Motor neuron (in vitro differentiated cells): ENCODE results near the gene JMJD8. TPM values are rescaled to one million over a fixed set of nuclear protein-coding genes. Genes with fewer than 3 reads are reported as not detected.

Experiments
- ATAC-seq, 8 experiments: fragments of 200-7000 bp; cut with Tn5 transposase; replicated peaks in 6 of 8; 2 replicates each; pipeline ENCODE4 v1.8.0; 2021; ENCODE audit warnings: mild to moderate bottlenecking in 8 of 8, moderate library complexity in 8 of 8
- H3K27ac ChIP-seq, 2 donors: fragments of 250-450 bp; sonication (Bioruptor Pico); 2 replicates each; pipeline ENCODE4 v1.9.0; 2021; ENCODE audit warnings: antibody characterized with exemption in 2 of 2, mild to moderate bottlenecking in 2 of 2, moderate library complexity in 1 of 2
- H3K4me1 ChIP-seq, 2 donors: fragments of 250-450 bp; sonication (Bioruptor Pico); replicated peaks in 1 of 2; 2 replicates each; pipeline ENCODE4 v1.6.1; 2021; ENCODE audit warnings: antibody characterized with exemption in 2 of 2, mild to moderate bottlenecking in 2 of 2, moderate library complexity in 1 of 2
- H3K4me3 ChIP-seq, 5 donors: fragments of 250-450 bp; sonication (Bioruptor Pico); 2 replicates each; pipeline ENCODE4 v1.9.0; 2021; ENCODE audit warnings: antibody characterized with exemption in 5 of 5, mild to moderate bottlenecking in 5 of 5, moderate library complexity in 4 of 5
- WGBS, 10 experiments: fragments of 450-650 bp; shearing (Covaris generic); methylation state at CpG; one replicate each; pipeline ENCODE4 v1.0.0; 2022; 5-methylcytosine and 5-hydroxymethylcytosine counted together
- in situ Hi-C, 9 experiments: fragments of 400-800 bp; cut with MboI; loops; one replicate each; pipeline ENCODE4 v1.15.0; 2021; ENCODE audit warnings: low sequenced_read_pairs in 9 of 9, low pct_unique_long_range_greater_than_20kb in 2 of 9; ENCODE audit not compliant: unreplicated experiment in 9 of 9
- total RNA-seq, 8 experiments: library from RNA; unstranded; fragments of 300-600 nt; gene quantifications; 2 replicates each; pipeline versions ENCODE4 v1.2.3 to v1.2.4, GENCODE V29; 2022

The JMJD8 gene
- total RNA-seq, 8 experiments from 2014 or later, result 18.1 to 56.4 (median 33.2) TPM

DNA sequence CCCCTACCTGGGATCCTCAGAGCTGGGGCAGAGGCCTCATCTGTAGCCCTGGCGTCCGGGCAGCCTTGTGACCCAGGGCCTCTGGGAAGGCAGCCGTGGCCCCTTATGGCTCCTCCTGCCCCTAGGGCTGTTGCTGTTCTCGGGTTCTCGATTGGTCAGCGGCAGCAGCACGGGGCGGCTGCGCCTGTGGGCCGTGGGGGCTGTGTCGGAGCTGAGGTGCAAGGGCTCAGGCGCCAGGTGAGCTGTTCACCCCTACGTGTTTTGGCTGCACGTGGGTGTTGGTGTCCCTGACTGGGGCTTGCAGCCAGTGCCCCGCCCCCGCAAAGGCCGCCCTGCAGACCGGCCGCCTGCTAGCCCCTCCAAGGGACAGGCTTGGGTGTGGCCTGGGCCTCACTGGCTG, 22.0 kb downstream of the JMJD8 start:
- WGBS, 10 experiments, result 60 to 100% (median 91%) methylated on average over 1 to 4 of the region's 19 CpGs; no CpG with 5 or more reads in 6 of the 10 experiments
- Histone ChIP-seq H3K4me3 (no peak overlapping the region), H3K4me1 (peaks cover 11 to 12% of the 10 kb centered on the region in 2 donors), H3K27ac (no peak overlapping the region)
- in situ Hi-C loops, result no loop called here
- ATAC-seq, result no peak

DNA sequence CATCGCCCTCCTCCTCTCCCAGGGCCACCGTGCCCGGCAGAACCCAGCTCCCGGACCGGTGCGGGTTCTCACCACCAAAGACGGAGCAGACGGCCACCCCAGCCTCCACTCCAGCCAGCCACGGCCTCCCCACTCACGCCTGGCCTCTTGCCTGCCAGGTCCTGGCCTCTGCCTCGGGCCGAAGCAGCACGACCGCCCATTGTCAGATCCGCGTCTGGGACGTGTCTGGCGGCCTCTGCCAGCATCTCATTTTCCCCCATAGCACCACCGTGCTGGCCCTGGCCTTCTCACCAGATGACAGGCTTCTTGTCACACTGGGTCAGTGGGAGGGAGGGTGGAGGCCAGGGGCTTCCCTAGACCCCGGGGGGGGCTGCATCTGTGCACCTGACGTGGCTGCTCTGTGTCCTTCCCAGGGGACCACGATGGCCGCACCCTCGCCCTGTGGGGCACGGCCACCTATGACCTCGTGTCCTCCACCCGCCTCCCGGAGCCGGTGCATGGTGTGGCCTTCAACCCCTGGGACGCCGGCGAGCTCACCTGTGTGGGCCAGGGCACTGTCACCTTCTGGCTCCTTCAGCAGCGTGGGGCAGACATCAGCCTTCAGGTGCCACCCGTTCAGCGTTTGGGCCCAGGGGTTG, 22.8 kb downstream of the JMJD8 start:
- in situ Hi-C loops, result no loop called here
- Histone ChIP-seq H3K27ac (peak overlapping the region; percentile 38 to 75), H3K4me3 (no peak overlapping the region), H3K4me1 (peaks cover 11 to 12% of the 10 kb centered on the region in 2 donors)
- peak in 2 of 8 experiments; percentile 10 to 24 for ATAC-seq
- 40 to 100% (median 87%) methylated on average over 1 to 5 of the region's 35 CpGs; no CpG with 5 or more reads in 6 of the 10 experiments for WGBS, 10 experiments

DNA sequence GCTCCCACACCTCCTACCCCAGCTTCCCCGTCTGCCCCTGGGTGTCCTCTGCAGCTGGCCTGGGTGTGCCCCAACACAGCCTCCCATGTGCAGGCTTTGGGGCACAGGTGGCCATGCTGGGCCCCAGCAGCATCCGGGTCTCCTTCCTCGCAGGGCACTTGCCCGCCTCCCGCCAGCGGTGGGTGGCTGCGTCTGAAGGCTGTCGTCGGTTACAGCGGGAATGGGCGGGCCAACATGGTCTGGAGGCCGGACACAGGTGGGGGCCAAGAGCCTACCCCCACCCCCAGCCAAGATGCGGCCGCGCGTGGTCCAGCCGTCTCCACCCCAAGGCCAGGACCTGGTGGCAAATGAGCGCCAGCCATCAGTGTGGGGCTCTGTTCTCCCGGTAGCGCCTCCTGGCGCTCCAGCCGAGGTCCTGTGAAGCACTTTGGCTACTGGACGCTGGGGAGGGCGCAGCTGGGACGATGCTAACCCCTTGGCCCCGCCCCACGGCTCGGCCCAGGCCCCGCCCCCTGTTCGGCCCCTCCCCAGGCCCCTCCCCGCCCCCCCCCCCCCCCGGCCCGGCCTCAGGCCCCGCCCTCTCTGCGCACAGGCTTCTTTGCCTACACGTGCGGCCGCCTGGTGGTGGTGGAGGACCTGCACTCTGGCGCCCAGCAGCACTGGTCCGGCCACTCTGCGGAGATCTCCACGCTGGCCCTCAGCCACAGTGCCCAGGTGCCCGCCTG, 23.5 kb downstream of the JMJD8 start:
- in situ Hi-C loops, result no loop called here
- peak; percentile 21 to 96 (median 86) for ATAC-seq
- WGBS, 10 experiments, result 80% methylated on average over 1 of the region's 43 CpGs; no CpG with 5 or more reads in 9 of the 10 experiments
- H3K4me1 ChIP-seq, result peaks cover 11 to 12% of the 10 kb centered on the region in 2 donors
- peak overlapping the region; percentile 38 to 75 for H3K27ac ChIP-seq
- H3K4me3 ChIP-seq, result peak overlapping the region in 1 of 5 donors; percentile 0

DNA sequence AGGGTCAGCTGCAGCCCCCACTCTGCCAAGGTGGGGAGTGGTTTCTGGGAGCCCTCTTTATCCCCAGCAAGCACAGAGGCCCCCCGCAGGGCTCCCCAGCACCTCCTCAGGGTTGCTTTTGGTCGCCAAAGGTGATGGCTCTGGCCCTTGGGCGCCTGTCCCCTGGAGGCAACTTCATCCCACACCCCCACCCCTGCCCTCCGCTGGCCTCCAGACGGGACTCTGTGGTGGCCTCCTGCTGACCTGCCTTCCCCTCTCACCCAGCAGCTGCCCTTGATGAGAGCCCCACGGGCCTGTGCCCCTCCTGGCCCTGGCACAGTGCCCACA, 24.0 kb downstream of the JMJD8 start:
- Histone ChIP-seq H3K27ac (peak overlapping the region in 1 of 2 donors; percentile 35), H3K4me3 (no peak overlapping the region), H3K4me1 (peaks cover 11 to 12% of the 10 kb centered on the region in 2 donors)
- no peak for ATAC-seq
- 83% methylated on average over 1 of the region's 6 CpGs; no CpG with 5 or more reads in 9 of the 10 experiments for WGBS, 10 experiments
- in situ Hi-C loops, result no loop called here

DNA sequence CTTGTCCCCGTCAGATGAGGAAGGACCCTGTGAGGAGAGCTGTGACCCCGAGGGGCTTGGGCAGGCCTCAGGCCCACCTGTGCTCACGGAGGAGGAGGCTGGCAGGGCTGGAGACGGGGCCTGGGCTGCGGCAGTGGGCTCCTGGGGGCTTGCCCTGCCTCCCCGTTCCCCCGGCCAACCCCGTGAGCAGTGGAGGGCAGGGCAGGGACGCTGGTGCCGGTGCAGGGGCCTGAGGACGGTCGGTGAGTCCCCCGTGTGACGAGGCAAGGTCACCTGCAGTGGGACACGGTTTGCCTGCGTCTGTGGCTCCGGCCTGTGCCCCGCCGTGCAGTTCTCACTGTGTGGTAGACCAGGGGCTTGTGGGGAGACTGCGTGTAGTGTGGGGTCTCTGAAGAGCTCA, 24.5 kb downstream of the JMJD8 start:
- H3K4me1 ChIP-seq, result peaks cover 11 to 12% of the 10 kb centered on the region in 2 donors
- in situ Hi-C loops, result no loop called here

DNA sequence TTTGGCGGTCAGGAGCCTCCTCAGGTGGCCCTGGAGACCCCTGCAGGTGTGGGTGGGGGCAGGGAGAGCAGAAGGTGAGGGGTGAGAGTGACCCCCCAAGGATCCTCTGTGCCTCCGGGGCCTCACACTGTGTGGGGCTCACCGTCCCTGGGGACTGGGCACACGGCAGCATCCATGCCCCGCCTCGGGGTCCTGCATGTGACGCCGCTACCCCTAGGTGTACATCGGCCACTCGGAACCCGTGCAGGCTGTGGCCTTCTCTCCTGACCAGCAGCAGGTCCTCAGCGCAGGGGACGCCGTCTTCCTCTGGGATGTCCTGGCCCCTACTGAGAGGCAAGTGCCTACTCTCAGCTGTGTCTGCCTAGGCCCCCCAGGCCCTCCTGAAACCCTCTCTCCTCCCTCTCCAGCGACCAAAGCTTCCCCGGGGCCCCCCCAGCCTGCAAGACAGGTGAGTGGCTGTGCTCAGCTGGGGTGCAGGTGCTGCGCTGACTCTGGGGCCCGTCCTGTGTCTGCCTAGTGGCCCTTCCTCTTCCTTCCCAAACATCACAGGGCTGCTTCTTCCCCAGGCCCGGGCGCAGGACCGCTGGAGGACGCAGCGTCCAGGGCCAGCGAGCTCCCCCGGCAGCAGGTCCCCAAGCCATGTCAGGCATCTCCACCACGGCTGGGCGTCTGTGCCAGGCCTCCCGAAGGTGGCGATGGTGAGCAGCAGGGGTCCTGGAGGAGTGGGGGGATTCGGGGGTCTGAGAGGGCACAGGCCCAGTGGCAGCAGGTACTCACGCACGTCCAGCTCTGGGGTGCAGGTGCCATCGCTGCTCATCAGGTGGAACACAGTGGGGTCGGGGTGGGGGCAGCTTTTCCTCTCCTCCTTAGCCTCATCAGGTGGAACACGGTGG, 25.2 kb downstream of the JMJD8 start:
- H3K4me3 ChIP-seq, result no peak overlapping the region
- peaks cover 11 to 12% of the 10 kb centered on the region in 2 donors for H3K4me1 ChIP-seq
- no peak for ATAC-seq
- no peak overlapping the region for H3K27ac ChIP-seq
- WGBS, 10 experiments, result 83% methylated on average over 3 of the region's 35 CpGs; no CpG with 5 or more reads in 9 of the 10 experiments
- in situ Hi-C loops, result no loop called here

More for the DNA sequence above, 24.5 kb downstream of the JMJD8 start:
- Histone ChIP-seq H3K27ac (no peak overlapping the region), H3K4me3 (no peak overlapping the region)
- 87% methylated on average over 3 of the region's 20 CpGs; no CpG with 5 or more reads in 9 of the 10 experiments for WGBS, 10 experiments
- ATAC-seq, result no peak

DNA sequence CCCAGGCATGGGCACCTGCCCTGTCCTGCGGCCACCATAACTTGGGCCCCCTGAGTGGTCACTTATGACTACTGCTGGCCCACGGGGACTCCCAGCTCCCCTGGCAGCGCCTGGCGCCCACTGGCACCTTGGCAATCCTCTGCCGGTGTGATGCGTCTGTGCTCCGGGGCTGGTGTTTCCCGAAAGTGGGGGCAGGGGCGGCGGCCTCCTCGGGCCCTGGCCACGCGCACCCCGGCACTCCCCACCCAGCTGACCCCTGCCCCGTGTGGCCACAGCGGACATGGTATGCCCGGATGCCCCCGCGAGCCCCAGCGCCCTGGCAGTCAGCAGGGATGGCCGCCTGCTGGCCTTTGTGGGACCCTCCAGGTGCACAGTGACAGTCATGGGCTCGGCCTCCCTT, 26.6 kb downstream of the JMJD8 start:
- Histone ChIP-seq H3K4me1 (peaks cover 11 to 12% of the 10 kb centered on the region in 2 donors), H3K27ac (no peak overlapping the region), H3K4me3 (no peak overlapping the region)
- ATAC-seq, result no peak
- in situ Hi-C loops, result no loop called here
- WGBS, 10 experiments, result 96% methylated on average over 4 of the region's 22 CpGs; no CpG with 5 or more reads in 9 of the 10 experiments

DNA sequence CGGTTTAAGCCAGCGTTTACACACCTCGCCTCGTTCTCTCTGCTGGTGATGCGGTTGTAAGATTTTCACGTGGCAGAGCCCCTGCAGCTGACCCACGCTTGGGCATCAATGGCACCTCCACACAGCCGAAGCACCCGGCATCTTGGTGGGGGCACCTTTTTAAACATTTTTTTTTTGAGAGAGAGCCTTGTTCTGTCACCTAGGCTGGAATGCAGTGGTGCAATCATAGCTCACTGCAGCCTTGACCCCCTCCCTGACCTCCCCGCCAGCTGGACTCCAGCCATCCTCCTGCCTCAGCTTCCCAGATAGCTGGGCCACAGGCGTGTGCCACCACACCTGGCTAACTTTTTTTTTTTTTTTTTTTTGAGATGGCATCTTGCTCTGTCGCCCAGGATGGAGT, 30.1 kb downstream of the JMJD8 start:
- H3K4me3 ChIP-seq, result no peak overlapping the region
- H3K27ac ChIP-seq, result no peak overlapping the region
- in situ Hi-C loops, result no loop called here
- no peak for ATAC-seq
- 86 to 100% (median 97%) methylated on average over 1 to 7 of the region's 12 CpGs; no CpG with 5 or more reads in 3 of the 10 experiments for WGBS, 10 experiments
- H3K4me1 ChIP-seq, result peaks cover 11 to 12% of the 10 kb centered on the region in 2 donors

DNA sequence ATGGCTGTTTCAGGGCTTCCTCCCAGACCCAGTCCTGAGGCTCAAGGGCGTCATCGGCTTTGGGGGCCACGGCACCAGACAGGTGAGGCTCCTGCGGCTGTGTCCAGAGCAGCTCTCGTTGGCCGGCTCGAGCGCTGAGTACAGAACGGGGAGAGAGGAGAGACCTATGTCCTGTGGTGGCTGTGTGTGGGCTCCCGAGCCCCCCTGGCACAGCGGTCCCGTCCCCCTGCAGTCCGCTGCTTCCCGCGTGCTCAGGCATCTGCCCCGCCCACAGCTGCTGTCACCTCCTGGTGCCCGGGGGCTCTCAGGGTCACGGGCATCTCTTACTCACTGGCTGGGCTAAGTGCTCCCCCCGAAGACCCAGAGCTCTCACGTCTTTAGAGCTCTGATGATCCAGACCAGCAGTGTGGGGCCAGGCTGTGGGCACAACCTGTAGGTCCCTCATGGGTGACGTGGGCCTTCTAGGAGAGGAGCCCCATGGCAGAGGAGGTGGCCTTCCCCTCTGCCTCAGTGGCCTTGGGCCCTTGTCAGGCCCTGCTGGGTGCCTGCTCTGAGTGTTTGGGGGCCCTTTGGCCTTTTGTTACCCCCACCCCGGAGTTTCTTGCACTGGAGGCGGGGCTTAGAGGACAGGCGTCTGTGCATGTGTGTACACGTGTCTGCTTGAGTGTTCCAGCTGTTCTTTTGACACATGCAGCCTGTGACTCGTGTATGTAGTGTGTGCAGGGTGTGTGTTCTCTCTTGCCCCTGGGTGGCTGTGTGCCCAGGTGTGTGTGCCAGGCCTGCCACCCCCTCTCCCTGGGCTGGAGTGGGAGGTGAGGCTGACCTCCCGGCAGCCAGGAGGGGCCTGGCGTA, 31.5 kb downstream of the JMJD8 start:
- in situ Hi-C loops, result no loop called here
- no peak overlapping the region for H3K4me3 ChIP-seq
- H3K27ac ChIP-seq, result no peak overlapping the region
- H3K4me1 ChIP-seq, result peaks cover 18 to 19% of the 10 kb centered on the region in 2 donors
- 80 to 100% (median 91%) methylated on average over 2 to 5 of the region's 28 CpGs; no CpG with 5 or more reads in 6 of the 10 experiments for WGBS, 10 experiments
- ATAC-seq, result no peak

DNA sequence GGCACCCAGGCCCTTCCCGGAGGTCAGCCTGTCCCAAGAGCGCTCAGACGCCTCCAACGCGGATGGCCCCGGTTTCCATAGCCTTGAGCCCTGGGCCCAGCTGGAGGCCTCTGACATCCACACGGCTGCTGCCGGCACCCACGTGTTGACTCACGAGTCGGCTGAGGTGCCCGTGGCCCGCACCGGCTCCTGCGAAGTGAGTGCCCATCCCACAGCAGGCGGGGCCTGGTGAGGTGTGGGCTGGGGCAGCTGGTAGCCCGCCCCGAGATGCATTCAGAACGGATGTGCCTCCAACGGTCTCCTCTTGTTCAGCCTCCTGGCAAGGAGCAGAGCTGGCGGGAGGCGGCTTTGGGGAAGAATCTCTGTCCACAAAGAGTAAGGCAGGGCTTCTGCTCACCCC, 32.3 kb downstream of the JMJD8 start:
- no peak for ATAC-seq
- Histone ChIP-seq H3K4me3 (no peak overlapping the region), H3K27ac (no peak overlapping the region), H3K4me1 (peaks cover 18 to 19% of the 10 kb centered on the region in 2 donors)
- in situ Hi-C loops, result no loop called here
- WGBS, 10 experiments, result 80 to 90% (median 82%) methylated on average over 1 to 4 of the region's 22 CpGs; no CpG with 5 or more reads in 7 of the 10 experiments

DNA sequence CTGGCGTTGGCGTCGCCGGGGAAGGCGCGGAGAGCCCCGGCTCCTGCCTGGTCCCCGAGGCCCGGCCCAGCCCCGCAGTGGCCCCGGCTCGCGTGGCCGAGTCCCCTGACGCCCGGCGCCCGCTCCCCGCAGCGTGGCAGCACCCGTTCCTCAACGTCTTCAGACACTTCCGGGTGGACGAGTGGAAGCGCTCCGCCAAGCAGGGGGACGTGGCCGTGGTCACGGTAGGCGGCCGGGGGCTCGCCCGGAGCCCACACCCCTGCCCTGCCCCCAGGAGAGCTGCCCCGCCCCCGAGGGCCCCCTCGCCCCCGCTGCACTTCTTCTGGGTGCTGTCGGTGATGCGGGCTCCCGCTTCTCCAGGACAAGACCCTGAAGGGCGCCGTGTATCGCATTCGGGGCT, 34.5 kb downstream of the JMJD8 start:
- peak; percentile 9 to 40 (median 27) for ATAC-seq
- in situ Hi-C loops, result no loop called here
- peak overlapping the region; percentile 51 to 93 (median 77) for H3K4me3 ChIP-seq
- H3K4me1 ChIP-seq, result peaks cover 18 to 19% of the 10 kb centered on the region in 2 donors
- H3K27ac ChIP-seq, result peak overlapping the region; percentile 20 to 98
- WGBS, 10 experiments, result 15% methylated on average over 4 of the region's 44 CpGs; no CpG with 5 or more reads in 9 of the 10 experiments
